IMR-90 (cell line): ENCODE measurements around the gene HSPG2. TPM values are rescaled to one million over a fixed set of nuclear protein-coding genes. Genes with fewer than 3 reads are reported as not detected.

ENCODE experiments used
- ATAC-seq: fragments of 200-7000 bp; cut with Tn5 transposase; 2 replicates; pipeline ENCODE4 v1.9.1; 2020; ENCODE audit warnings: low read depth, mild to moderate bottlenecking, moderate library complexity
- BruUV-seq: library from RNA; stranded (reverse); fragments of 400-500 nt; replicated peaks from 2 replicates; lab custom pipeline; 2021; lab: Mats Ljungman, UMichigan
- CTCF ChIA-PET: fragments of 300-600 bp; formaldehyde crosslinking; extraction: SDS; loops from one replicate; lab custom pipeline; 2021; ENCODE audit warnings: antibody characterized with exemption; lab: Yijun Ruan, JAX
- POLR2A ChIA-PET: fragments of 300-600 bp; sonication (Branson Sonifier 250); formaldehyde crosslinking; loops from one replicate; lab custom pipeline; 2022; ENCODE audit warnings: antibody characterized with exemption; ENCODE audit not compliant: unreplicated experiment; lab: Charles Lee
- DNase-seq: peaks from one replicate; pipeline ENCODE4 v3.0.0; 2013
- H2AFZ ChIP-seq: replicated peaks from 2 replicates; pipeline ENCODE3; 2013; ENCODE audit warnings: low read length, mild to moderate bottlenecking; ENCODE audit not compliant: poor library complexity
- H2AK5ac ChIP-seq: 2 replicates; pipeline ENCODE4 v1.6.1; 2013; ENCODE audit warnings: low read depth, low read length, inconsistent platforms
- H2AK9ac ChIP-seq: replicated peaks from 2 replicates; pipeline ENCODE3; 2013; ENCODE audit warnings: mild to moderate bottlenecking, low read depth, low read length, moderate library complexity; ENCODE audit not compliant: poor library complexity
- H2BK120ac ChIP-seq: 2 replicates; pipeline ENCODE4 v1.6.1; 2013; ENCODE audit warnings: low read depth, low read length, inconsistent platforms
- H2BK15ac ChIP-seq: 3 replicates; pipeline ENCODE4 v1.6.1; 2013; ENCODE audit warnings: low read depth, low read length, inconsistent platforms
- H2BK20ac ChIP-seq: 2 replicates; pipeline ENCODE4 v1.6.1; 2013; ENCODE audit warnings: low read depth, mild to moderate bottlenecking, inconsistent platforms, low read length, moderate library complexity
- H2BK5ac ChIP-seq: 2 replicates; pipeline ENCODE4 v1.6.1; 2013; ENCODE audit warnings: mild to moderate bottlenecking, low read depth, low read length, inconsistent platforms; ENCODE audit not compliant: poor library complexity, severe bottlenecking
- H3K14ac ChIP-seq: replicated peaks from 2 replicates; pipeline ENCODE4 v1.6.1; 2013; ENCODE audit warnings: low read depth, low read length, inconsistent platforms
- H3K18ac ChIP-seq: 2 replicates; pipeline ENCODE4 v1.6.1; 2013; ENCODE audit warnings: low read depth, low read length, control low read depth
- H3K23ac ChIP-seq: 2 replicates; pipeline ENCODE4 v1.6.1; 2013; ENCODE audit warnings: low read depth, low read length, inconsistent platforms
- H3K27ac ChIP-seq: 2 replicates; pipeline ENCODE4 v1.5.1; 2013; ENCODE audit warnings: mild to moderate bottlenecking, control low read depth, low read length; ENCODE audit not compliant: insufficient read depth
- H3K27me3 ChIP-seq: 2 replicates; pipeline ENCODE4 v1.6.1; 2013; ENCODE audit warnings: low read length; ENCODE audit not compliant: control insufficient read depth, insufficient read depth
- H3K36me3 ChIP-seq: 2 replicates; pipeline ENCODE4 v1.6.1; 2013; ENCODE audit warnings: low read length, mixed read lengths; ENCODE audit not compliant: control insufficient read depth, insufficient read depth
- H3K4ac ChIP-seq: 2 replicates; pipeline ENCODE4 v1.6.1; 2013; ENCODE audit warnings: low read depth, low read length, inconsistent platforms
- H3K4me1 ChIP-seq: 2 replicates; pipeline ENCODE4 v1.6.1; 2013; ENCODE audit warnings: low read length, mixed read lengths; ENCODE audit not compliant: control insufficient read depth, insufficient read depth
- H3K4me2 ChIP-seq: 2 replicates; pipeline ENCODE4 v1.6.1; 2013; ENCODE audit warnings: low read depth, mild to moderate bottlenecking, control low read depth, low read length, moderate library complexity
- H3K4me3 ChIP-seq: 2 replicates; pipeline ENCODE4 v1.5.1; 2013; ENCODE audit warnings: low read depth, mild to moderate bottlenecking, control low read depth, low read length, moderate library complexity; ENCODE audit not compliant: insufficient read depth
- H3K56ac ChIP-seq: 2 replicates; pipeline ENCODE4 v1.6.1; 2013; ENCODE audit warnings: low read length, inconsistent platforms; ENCODE audit not compliant: insufficient read depth; ENCODE audit errors: extremely low read depth
- H3K79me1 ChIP-seq, 2 experiments: 2 replicates each; pipeline ENCODE4 v1.6.1; 2013; ENCODE audit warnings: low read length in 2 of 2, inconsistent platforms in 1 of 2, low read depth in 1 of 2
- H3K9ac ChIP-seq: 2 replicates; pipeline ENCODE4 v1.6.1; 2013; ENCODE audit warnings: low read depth, low read length, control low read depth
- H3K9me1 ChIP-seq: 2 replicates; pipeline ENCODE4 v1.6.1; 2013; ENCODE audit warnings: low read length, inconsistent platforms; ENCODE audit not compliant: insufficient read depth
- H3K9me3 ChIP-seq: 2 replicates; pipeline ENCODE4 v1.6.1; 2013; ENCODE audit warnings: low read length; ENCODE audit not compliant: control insufficient read depth, insufficient read depth
- H4K20me1 ChIP-seq: 2 replicates; pipeline ENCODE4 v1.6.1; 2013; ENCODE audit warnings: low read length, inconsistent platforms; ENCODE audit not compliant: insufficient read depth
- H4K5ac ChIP-seq: 2 replicates; pipeline ENCODE4 v1.6.1; 2013; ENCODE audit warnings: mild to moderate bottlenecking, low read depth, low read length, control low read depth
- H4K8ac ChIP-seq, 2 experiments: 2 replicates each; pipeline ENCODE4 v1.6.1; 2013; ENCODE audit warnings: low read depth in 2 of 2, low read length in 2 of 2, control low read depth in 1 of 2, inconsistent platforms in 1 of 2
- H4K91ac ChIP-seq: 2 replicates; pipeline ENCODE4 v1.6.1; 2013; ENCODE audit warnings: low read depth, low read length, inconsistent platforms; ENCODE audit not compliant: insufficient read depth
- BHLHE40 ChIP-seq: fragments of 150-350 bp; IDR thresholded peaks from 2 replicates; pipeline ENCODE4 v1.6.1; 2016; ENCODE audit warnings: mild to moderate bottlenecking, low read depth, low read length
- CEBPB ChIP-seq: IDR thresholded peaks from 2 replicates; pipeline ENCODE4 v1.6.1; 2012; ENCODE audit warnings: low read depth, low read length, improper control_type of control experiment
- CHD1 ChIP-seq: IDR thresholded peaks from 2 replicates; pipeline ENCODE4 v1.6.1; 2012; ENCODE audit warnings: low read depth, low read length, improper control_type of control experiment
- FOS ChIP-seq: fragments of 150-350 bp; IDR thresholded peaks from 2 replicates; pipeline ENCODE4 v1.6.1; 2016; ENCODE audit warnings: low read depth, low read length
- MAFK ChIP-seq: IDR thresholded peaks from 2 replicates; pipeline ENCODE4 v1.6.1; 2012; ENCODE audit warnings: low read depth, low read length, improper control_type of control experiment
- MAZ ChIP-seq: IDR thresholded peaks from 2 replicates; pipeline ENCODE4 v1.6.1; 2012; ENCODE audit warnings: low read depth, mild to moderate bottlenecking, low read length, improper control_type of control experiment, moderate library complexity, borderline replicate concordance
- MXI1 ChIP-seq: IDR thresholded peaks from 2 replicates; pipeline ENCODE4 v1.6.1; 2012; ENCODE audit warnings: low read depth, mild to moderate bottlenecking, low read length, moderate library complexity, borderline replicate concordance
- NFE2L2 ChIP-seq: fragments of 150-350 bp; IDR thresholded peaks from 2 replicates; pipeline ENCODE4 v1.6.1; 2016; ENCODE audit warnings: low read depth, mild to moderate bottlenecking, low read length
- POLR2A ChIP-seq: IDR thresholded peaks from 2 replicates; pipeline ENCODE4 v1.6.1; 2012; ENCODE audit warnings: mild to moderate bottlenecking, low read depth, low read length
- RAD21 ChIP-seq: IDR thresholded peaks from 2 replicates; pipeline ENCODE4 v1.6.1; 2012; ENCODE audit warnings: low read length, improper control_type of control experiment
- RCOR1 ChIP-seq: IDR thresholded peaks from 2 replicates; pipeline ENCODE4 v1.6.1; 2012; ENCODE audit warnings: mild to moderate bottlenecking, low read length, improper control_type of control experiment; ENCODE audit not compliant: insufficient replicate concordance
- SMC3 ChIP-seq: fragments of 150-350 bp; IDR thresholded peaks from 2 replicates; pipeline ENCODE4 v1.6.1; 2016; ENCODE audit warnings: low read depth, mild to moderate bottlenecking, antibody characterized with exemption, low read length, moderate library complexity
- WGBS, 2 experiments: methylation state at CpG; one replicate each; pipeline versions ENCODE4 v1.1.5 to v1.1.7; 2013; ENCODE audit warnings: missing lambda C conversion rate in 2 of 2; ENCODE audit not compliant: insufficient read length in 1 of 2; ENCODE audit errors: extremely low coverage in 2 of 2; 5-methylcytosine and 5-hydroxymethylcytosine counted together
- dilution Hi-C: fragments of 300-500 bp; cut with HindIII; formaldehyde crosslinking; loops from one replicate; pipeline ENCODE4 v1.14.3; 2018; ENCODE audit warnings: low sequenced_read_pairs; ENCODE audit not compliant: unreplicated experiment
- in situ Hi-C: fragments of 300-500 bp; cut with MboI; formaldehyde crosslinking; loops from 3 replicates; pipeline ENCODE4 v1.14.3; 2019; ENCODE audit warnings: low sequenced_read_pairs, inconsistent platforms, mixed read lengths
- intact Hi-C: fragments of 100-400 bp; cut with micrococcal nuclease; formaldehyde crosslinking; loops from 2 replicates; pipeline ENCODE4 v1.10.0; 2022
- polyA plus RNA-seq, 3 experiments: library from polyadenylated mRNA; depleted of rRNA; stranded (reverse); fragments of >200 nt; gene quantifications; 2 replicates each; pipeline ENCODE4 v1.2.3, GENCODE V29; 2012; ENCODE audit warnings: low replicate concordance in 1 of 3
- total RNA-seq: library from RNA; depleted of rRNA; stranded (reverse); fragments of >200 nt; gene quantifications from 2 replicates; pipeline ENCODE4 v1.2.3, GENCODE V29; 2012
- TF ChIP-seq, protein P1 (sequence below): fragments of 150-350 bp; IDR thresholded peaks from 2 replicates; pipeline ENCODE4 v1.6.1; 2016; ENCODE audit warnings: low read depth, mild to moderate bottlenecking, low read length, moderate library complexity, borderline replicate concordance
- TF ChIP-seq, protein P2 (sequence below): fragments of 150-350 bp; IDR thresholded peaks from 2 replicates; pipeline ENCODE4 v1.6.1; 2017; ENCODE audit warnings: mild to moderate bottlenecking, antibody characterized with exemption, low read length, low read depth
- TF ChIP-seq, protein P3 (sequence below): conservative IDR thresholded peaks from 2 replicates; pipeline ENCODE4 v1.5.1; 2012; ENCODE audit warnings: mild to moderate bottlenecking, low read depth, low read length, improper control_type of control experiment

HSPG2 gene
- total and polyA plus RNA-seq, 2 of the 4 experiments (the other 2 are of a cell fraction): 15.8 to 94.0 TPM

DNA sequence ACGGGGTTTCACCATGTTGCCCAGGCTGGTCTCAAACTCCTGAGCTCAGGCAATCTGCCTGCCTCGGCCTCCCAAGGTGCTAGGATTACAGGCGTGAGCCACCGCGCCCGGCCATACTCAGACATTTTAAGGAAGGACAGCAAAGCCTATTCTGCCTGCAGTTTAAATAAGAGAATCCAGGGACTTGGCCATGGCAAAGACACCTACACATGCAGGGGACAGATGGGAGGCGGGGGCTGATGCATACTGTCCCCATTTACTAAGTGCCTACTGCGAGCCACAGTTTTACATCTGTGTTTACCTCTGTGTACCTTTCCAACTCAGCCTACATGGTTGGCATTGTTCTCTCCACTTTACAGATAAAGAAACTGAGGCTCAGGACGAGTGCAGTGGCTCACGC, 99.6 kb downstream of the HSPG2 start:
- Histone ChIP-seq H2BK5ac (no peak overlapping the region), H3K14ac (no peak overlapping the region), H3K79me1 (peaks cover 0 to 3% of the 10 kb centered on the region in 2 experiments; a peak in 2 of 4 replicates), H2AK5ac (no peak overlapping the region), H4K91ac (no peak overlapping the region), H3K9me3 (peaks cover 9% of the 10 kb centered on the region; the same call in 1 of the 2 replicates), H3K23ac (no peak overlapping the region), H3K27me3 (no peaks in the 10 kb centered on the region), H2BK15ac (no peak overlapping the region), H2AK9ac (no peak overlapping the region), H3K9me1 (no peaks in the 10 kb centered on the region), H3K36me3 (peaks cover 82% of the 10 kb centered on the region), H3K56ac (no peak overlapping the region), H3K18ac (no peak overlapping the region), H4K20me1 (no peaks in the 10 kb centered on the region; the same call in 1 of the 2 replicates), H3K4me1 (no peaks in the 10 kb centered on the region), H3K9ac (no peak overlapping the region), H2AFZ (no peak overlapping the region), H3K27ac (no peak overlapping the region), H2BK120ac (no peak overlapping the region), H4K8ac (no peak overlapping the region), H3K4me2 (no peak overlapping the region), H4K5ac (no peak overlapping the region), H3K4ac (no peak overlapping the region), H3K4me3 (no peak overlapping the region), H2BK20ac (no peak overlapping the region)
- no peak for TF ChIP-seq BHLHE40
- TF ChIP-seq, protein P1, sequence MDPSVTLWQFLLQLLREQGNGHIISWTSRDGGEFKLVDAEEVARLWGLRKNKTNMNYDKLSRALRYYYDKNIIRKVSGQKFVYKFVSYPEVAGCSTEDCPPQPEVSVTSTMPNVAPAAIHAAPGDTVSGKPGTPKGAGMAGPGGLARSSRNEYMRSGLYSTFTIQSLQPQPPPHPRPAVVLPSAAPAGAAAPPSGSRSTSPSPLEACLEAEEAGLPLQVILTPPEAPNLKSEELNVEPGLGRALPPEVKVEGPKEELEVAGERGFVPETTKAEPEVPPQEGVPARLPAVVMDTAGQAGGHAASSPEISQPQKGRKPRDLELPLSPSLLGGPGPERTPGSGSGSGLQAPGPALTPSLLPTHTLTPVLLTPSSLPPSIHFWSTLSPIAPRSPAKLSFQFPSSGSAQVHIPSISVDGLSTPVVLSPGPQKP: no peak
- no peak for TF ChIP-seq RCOR1
- no peak for TF ChIP-seq SMC3
- no peak for TF ChIP-seq FOS
- TF ChIP-seq, protein P2, sequence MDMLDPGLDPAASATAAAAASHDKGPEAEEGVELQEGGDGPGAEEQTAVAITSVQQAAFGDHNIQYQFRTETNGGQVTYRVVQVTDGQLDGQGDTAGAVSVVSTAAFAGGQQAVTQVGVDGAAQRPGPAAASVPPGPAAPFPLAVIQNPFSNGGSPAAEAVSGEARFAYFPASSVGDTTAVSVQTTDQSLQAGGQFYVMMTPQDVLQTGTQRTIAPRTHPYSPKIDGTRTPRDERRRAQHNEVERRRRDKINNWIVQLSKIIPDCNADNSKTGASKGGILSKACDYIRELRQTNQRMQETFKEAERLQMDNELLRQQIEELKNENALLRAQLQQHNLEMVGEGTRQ: no peak
- TF ChIP-seq, protein P3, sequence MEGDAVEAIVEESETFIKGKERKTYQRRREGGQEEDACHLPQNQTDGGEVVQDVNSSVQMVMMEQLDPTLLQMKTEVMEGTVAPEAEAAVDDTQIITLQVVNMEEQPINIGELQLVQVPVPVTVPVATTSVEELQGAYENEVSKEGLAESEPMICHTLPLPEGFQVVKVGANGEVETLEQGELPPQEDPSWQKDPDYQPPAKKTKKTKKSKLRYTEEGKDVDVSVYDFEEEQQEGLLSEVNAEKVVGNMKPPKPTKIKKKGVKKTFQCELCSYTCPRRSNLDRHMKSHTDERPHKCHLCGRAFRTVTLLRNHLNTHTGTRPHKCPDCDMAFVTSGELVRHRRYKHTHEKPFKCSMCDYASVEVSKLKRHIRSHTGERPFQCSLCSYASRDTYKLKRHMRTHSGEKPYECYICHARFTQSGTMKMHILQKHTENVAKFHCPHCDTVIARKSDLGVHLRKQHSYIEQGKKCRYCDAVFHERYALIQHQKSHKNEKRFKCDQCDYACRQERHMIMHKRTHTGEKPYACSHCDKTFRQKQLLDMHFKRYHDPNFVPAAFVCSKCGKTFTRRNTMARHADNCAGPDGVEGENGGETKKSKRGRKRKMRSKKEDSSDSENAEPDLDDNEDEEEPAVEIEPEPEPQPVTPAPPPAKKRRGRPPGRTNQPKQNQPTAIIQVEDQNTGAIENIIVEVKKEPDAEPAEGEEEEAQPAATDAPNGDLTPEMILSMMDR: no peak
- TF ChIP-seq MAZ: no peak
- TF ChIP-seq MXI1: no peak
- no peak for TF ChIP-seq NFE2L2
- TF ChIP-seq POLR2A: no peak
- no peak for TF ChIP-seq RAD21
- TF ChIP-seq MAFK: no peak
- TF ChIP-seq CHD1: no peak
- no peak for TF ChIP-seq CEBPB
- ATAC-seq (no peak), DNase-seq (no peak)
- in situ Hi-C loops (no loop called here), intact Hi-C loops (no loop called here), dilution Hi-C loops (no loop called here)
- ChIA-PET CTCF (no interaction called here), POLR2A (no interaction called here)
- WGBS, 2 experiments: 93% methylated on average over 2 of the region's 10 CpGs; no CpG with 5 or more reads in 1 of the 2 experiments
- BruUV-seq: no TSS peak
